Measurements from ENCODE around the gene WDR27.
A peak's percentile ranks its signal among the peaks of the same experiment; 100 is the strongest.
"Not testable (repeated sequence)": the region's sequence is repeated elsewhere in the genome, so short reads cannot be mapped to it uniquely, and the experiment has no call there.

WDR27 gene

DNA sequence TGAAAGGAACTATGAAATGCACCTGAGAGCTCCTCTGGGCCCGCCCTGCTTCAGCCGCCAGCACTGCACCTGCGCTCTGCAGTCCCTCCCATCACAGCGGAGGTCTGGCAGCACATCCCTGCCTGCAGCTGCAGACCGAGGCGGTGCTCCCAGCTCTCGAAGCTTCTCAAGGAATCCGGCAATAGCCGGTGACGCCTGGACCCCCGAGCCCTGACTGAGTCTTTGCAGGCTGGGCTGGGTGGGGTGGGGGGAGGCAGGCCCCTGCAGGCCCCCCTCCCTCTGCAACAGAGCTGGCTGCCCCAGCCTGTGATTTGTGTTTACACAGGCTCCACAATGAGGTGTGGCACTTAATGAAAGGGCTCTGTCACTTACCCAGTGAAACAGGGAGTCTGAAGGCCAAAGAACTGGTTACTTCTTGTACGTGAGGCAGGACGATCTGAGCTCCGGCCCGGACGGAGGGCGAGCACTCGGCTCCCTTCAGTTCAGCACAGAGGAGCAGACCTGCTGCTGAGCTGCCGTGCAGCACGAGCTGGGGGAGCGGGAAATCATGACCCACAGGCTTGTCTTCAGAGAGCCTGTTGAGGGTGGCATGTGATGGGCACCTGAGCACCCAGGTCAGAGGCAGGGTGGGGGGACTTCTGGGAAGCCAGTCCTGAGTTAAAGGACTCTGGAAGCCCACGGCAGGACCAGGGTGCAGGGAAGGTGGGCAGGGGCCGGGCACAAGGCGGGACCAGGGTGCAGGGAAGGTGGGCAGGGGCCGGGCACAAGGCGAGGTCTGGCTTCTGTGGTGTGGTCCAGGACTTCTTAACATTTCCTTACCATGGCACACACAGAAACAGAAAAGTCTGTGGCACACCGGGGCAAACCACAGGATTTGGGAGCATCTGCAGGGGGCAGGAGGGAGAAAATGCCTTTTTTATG is 255.9 kb downstream of the WDR27 start:
- TF ChIP-seq, protein P1, sequence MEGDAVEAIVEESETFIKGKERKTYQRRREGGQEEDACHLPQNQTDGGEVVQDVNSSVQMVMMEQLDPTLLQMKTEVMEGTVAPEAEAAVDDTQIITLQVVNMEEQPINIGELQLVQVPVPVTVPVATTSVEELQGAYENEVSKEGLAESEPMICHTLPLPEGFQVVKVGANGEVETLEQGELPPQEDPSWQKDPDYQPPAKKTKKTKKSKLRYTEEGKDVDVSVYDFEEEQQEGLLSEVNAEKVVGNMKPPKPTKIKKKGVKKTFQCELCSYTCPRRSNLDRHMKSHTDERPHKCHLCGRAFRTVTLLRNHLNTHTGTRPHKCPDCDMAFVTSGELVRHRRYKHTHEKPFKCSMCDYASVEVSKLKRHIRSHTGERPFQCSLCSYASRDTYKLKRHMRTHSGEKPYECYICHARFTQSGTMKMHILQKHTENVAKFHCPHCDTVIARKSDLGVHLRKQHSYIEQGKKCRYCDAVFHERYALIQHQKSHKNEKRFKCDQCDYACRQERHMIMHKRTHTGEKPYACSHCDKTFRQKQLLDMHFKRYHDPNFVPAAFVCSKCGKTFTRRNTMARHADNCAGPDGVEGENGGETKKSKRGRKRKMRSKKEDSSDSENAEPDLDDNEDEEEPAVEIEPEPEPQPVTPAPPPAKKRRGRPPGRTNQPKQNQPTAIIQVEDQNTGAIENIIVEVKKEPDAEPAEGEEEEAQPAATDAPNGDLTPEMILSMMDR (IDR thresholded peaks at IDR 0.05), result no peak
- no peaks in the 10 kb centered on the region for H3K36me3 Mint-ChIP-seq (ENCODE audit: low read depth)
- DNase-seq, result no peak
- H3K4me3 Mint-ChIP-seq, result no peak overlapping the region
- H3K9me3 Mint-ChIP-seq, result no peaks in the 10 kb centered on the region
- no peaks in the 10 kb centered on the region for H3K4me1 Mint-ChIP-seq
- no peak overlapping the region for H3K27ac Mint-ChIP-seq
- H3K27me3 Mint-ChIP-seq (ENCODE audit: low read depth, poor library complexity), result peaks cover 4% of the 10 kb centered on the region

GRCh38 chr6:169445227-169445626 is 256.6 kb downstream of the WDR27 start:
- Mint-ChIP-seq H3K9me3 (no peaks in the 10 kb centered on the region), H3K4me1 (no peaks in the 10 kb centered on the region), H3K27ac (no peak overlapping the region), H3K36me3 (ENCODE audit: low read depth) (no peaks in the 10 kb centered on the region), H3K27me3 (ENCODE audit: low read depth, poor library complexity) (peaks cover 4% of the 10 kb centered on the region), H3K4me3 (no peak overlapping the region)
- no peak for DNase-seq
- TF ChIP-seq, protein P1 (IDR thresholded peaks at IDR 0.05), result peak; percentile 27

DNA sequence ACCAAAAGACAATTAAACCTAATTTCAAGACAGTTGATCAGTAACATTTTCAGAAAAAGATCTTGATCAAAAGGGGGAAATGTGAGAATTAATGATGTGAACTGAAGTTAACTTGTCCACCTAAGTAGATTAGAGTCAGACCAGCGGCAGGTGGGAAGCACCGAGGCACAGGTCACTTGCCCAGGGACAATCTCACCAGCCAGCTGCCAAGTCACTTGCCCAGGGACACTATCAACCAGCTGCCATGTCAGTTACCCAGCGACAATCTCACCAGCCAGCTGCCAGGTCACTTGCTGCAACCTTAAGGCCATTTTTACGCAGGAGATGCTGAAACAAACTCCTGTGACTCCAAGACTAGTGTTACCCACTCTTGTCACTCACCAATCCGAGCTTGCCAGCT is 260.5 kb downstream of the WDR27 start:
- DNase-seq, result no peak
- Mint-ChIP-seq H3K27me3 (ENCODE audit: low read depth, poor library complexity) (peaks cover 4% of the 10 kb centered on the region), H3K36me3 (ENCODE audit: low read depth) (no peaks in the 10 kb centered on the region), H3K4me3 (no peak overlapping the region), H3K27ac (no peak overlapping the region), H3K4me1 (no peaks in the 10 kb centered on the region), H3K9me3 (peaks cover 3% of the 10 kb centered on the region)
- TF ChIP-seq, protein P1 (IDR thresholded peaks at IDR 0.05), result no peak

- DNase-seq, result no peak
- TF ChIP-seq, protein P1 (IDR thresholded peaks at IDR 0.05), result no peak
- no peak overlapping the region for H3K4me3 Mint-ChIP-seq
- no peak overlapping the region for H3K27ac Mint-ChIP-seq
- H3K36me3 Mint-ChIP-seq (ENCODE audit: low read depth), result peaks cover 4% of the 10 kb centered on the region
- peaks cover 4% of the 10 kb centered on the region for H3K27me3 Mint-ChIP-seq (ENCODE audit: low read depth, poor library complexity)
- H3K4me1 Mint-ChIP-seq, result no peaks in the 10 kb centered on the region
- peaks cover 15% of the 10 kb centered on the region for H3K9me3 Mint-ChIP-seq
Observed at GRCh38 chr6:169439710-169440109, 262.1 kb downstream of the WDR27 start.

GRCh38 chr6:169434554-169434953 is 267.3 kb downstream of the WDR27 start:
- not testable (repeated sequence) for H3K4me3 Mint-ChIP-seq; H3K27ac Mint-ChIP-seq; H3K27me3 Mint-ChIP-seq (ENCODE audit: low read depth, poor library complexity); DNase-seq; H3K4me1 Mint-ChIP-seq
- Mint-ChIP-seq H3K36me3 (ENCODE audit: low read depth) (peaks cover 47% of the 10 kb centered on the region), H3K9me3 (peaks cover 66% of the 10 kb centered on the region)

DNA sequence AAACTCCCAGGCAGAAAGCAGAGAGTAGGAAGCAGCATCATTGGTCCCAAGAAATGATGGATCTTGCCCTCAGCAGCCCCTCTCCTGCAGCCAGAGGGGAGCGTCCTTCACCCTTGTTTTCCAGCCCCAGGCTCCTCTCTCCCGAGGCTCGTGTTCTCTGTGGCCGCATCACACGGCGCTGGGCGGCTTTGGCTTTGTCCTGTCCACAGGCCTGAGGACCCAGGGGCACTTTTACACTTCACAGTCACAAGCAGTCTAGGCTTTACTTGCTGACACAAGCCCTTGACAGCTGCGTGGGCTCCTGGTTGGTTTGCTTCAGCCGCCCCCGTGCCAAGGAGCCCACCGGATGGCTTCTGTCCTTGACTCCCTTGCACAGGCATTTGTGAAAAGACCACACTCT is 272.8 kb downstream of the WDR27 start:
- H3K27ac Mint-ChIP-seq, result peak overlapping the region; percentile 51
- peaks cover 71% of the 10 kb centered on the region for H3K9me3 Mint-ChIP-seq
- no peak for DNase-seq
- no peak overlapping the region for H3K4me3 Mint-ChIP-seq
- TF ChIP-seq, protein P1 (IDR thresholded peaks at IDR 0.05), result no peak
- H3K4me1 Mint-ChIP-seq, result peaks cover 27% of the 10 kb centered on the region
- H3K36me3 Mint-ChIP-seq (ENCODE audit: low read depth), result peaks cover 56% of the 10 kb centered on the region
- H3K27me3 Mint-ChIP-seq (ENCODE audit: low read depth, poor library complexity), result peaks cover 4% of the 10 kb centered on the region

Measured in nephron progenitor cell (in vitro differentiated cells).